H1 (cell line): ENCODE data around the gene TRAF1.

Experiments used
- ASH2L ChIP-seq: fragments of 200-600, 300-600 bp; sonication (generic); IDR thresholded peaks from one replicate; pipeline ENCODE4 v1.7.1; 2017; ENCODE audit warnings: low read length
- EZH2 ChIP-seq: fragments of 200-600 bp; sonication (generic); IDR thresholded peaks from 2 replicates; pipeline ENCODE4 v1.7.1; 2012; ENCODE audit warnings: low read depth, mild to moderate bottlenecking, moderate library complexity, low read length, inconsistent platforms; ENCODE audit not compliant: severe bottlenecking
- POLR2A ChIP-seq, 2 experiments: IDR thresholded peaks; 1 replicate in 1 of 2; 2 replicates in 1 of 2; pipeline ENCODE4 v1.6.1; 2011; ENCODE audit warnings: low read depth in 2 of 2, low read length in 2 of 2, mild to moderate bottlenecking in 2 of 2; ENCODE audit errors: control extremely low read depth in 1 of 2
- RAD21 ChIP-seq, 2 experiments: IDR thresholded peaks in 1 of 2; conservative IDR thresholded peaks in 1 of 2; 2 replicates each; pipeline ENCODE4 v1.6.1; 2011; ENCODE audit warnings: low read depth in 2 of 2, low read length in 2 of 2, improper control_type of control experiment in 1 of 2, inconsistent platforms in 1 of 2, mild to moderate bottlenecking in 1 of 2, moderate library complexity in 1 of 2
- TBP ChIP-seq: IDR thresholded peaks from 2 replicates; pipeline ENCODE4 v1.6.1; 2011; ENCODE audit warnings: low read depth, low read length, improper control_type of control experiment
- ZNF274 ChIP-seq: IDR thresholded peaks from 2 replicates; pipeline ENCODE4 v1.7.0; 2012; ENCODE audit warnings: low read length, borderline replicate concordance; ENCODE audit errors: extremely low read depth

- TF ChIP-seq EZH2 (no peak), TBP (no peak), ASH2L (no peak), RAD21 (IDR thresholded peaks at IDR 0.05 in 1 of 2, conservative IDR thresholded peaks at IDR 0.05 in 1 of 2; ENCODE audit: low read depth in 2 of 2, low read length in 2 of 2) (no peak), ZNF274 (no peak), POLR2A (IDR thresholded peaks at IDR 0.05; ENCODE audit: control extremely low read depth in 1 of 2, low read depth in 2 of 2, low read length in 2 of 2) (no peak)
Measured at GRCh38 chr9:120927269-120928014, 846 bp upstream of the TRAF1 start.
